H9 (cell line): ENCODE data around the gene PDE4B. TPM values are rescaled to one million over a fixed set of nuclear protein-coding genes. Genes with fewer than 3 reads are reported as not detected.

Source experiments
- DNase-seq: peaks from one replicate; pipeline ENCODE4 v3.0.0-alpha.2; 2017
- H2AFZ ChIP-seq: one replicate; pipeline ENCODE4 v1.6.1; 2013; ENCODE audit warnings: mild to moderate bottlenecking, low read length, control low read depth, moderate library complexity
- H2AK5ac ChIP-seq: 2 replicates; pipeline ENCODE4 v1.6.1; 2013; ENCODE audit warnings: low read length, control low read depth, mixed read lengths; ENCODE audit not compliant: insufficient read length
- H2BK120ac ChIP-seq: one replicate; pipeline ENCODE4 v1.6.1; 2013; ENCODE audit warnings: low read depth, mild to moderate bottlenecking, low read length, control low read depth, inconsistent platforms; ENCODE audit not compliant: poor library complexity, severe bottlenecking
- H2BK12ac ChIP-seq: 2 replicates; pipeline ENCODE4 v1.6.1; 2013; ENCODE audit warnings: low read length, control low read depth, mixed read lengths, low read depth; ENCODE audit not compliant: insufficient read length
- H2BK15ac ChIP-seq: 2 replicates; pipeline ENCODE4 v1.6.1; 2013; ENCODE audit warnings: low read depth, low read length, control low read depth
- H2BK20ac ChIP-seq: one replicate; pipeline ENCODE4 v1.6.1; 2013; ENCODE audit warnings: low read depth, mild to moderate bottlenecking, low read length, control low read depth, inconsistent platforms; ENCODE audit not compliant: poor library complexity, severe bottlenecking
- H2BK5ac ChIP-seq: 2 replicates; pipeline ENCODE4 v1.6.1; 2013; ENCODE audit warnings: low read length, control low read depth, mixed read lengths; ENCODE audit not compliant: insufficient read length
- H3K14ac ChIP-seq: 2 replicates; pipeline ENCODE4 v1.6.1; 2013; ENCODE audit warnings: low read length, control low read depth; ENCODE audit not compliant: insufficient read depth
- H3K18ac ChIP-seq: 2 replicates; pipeline ENCODE4 v1.6.1; 2013; ENCODE audit warnings: low read depth, mild to moderate bottlenecking, mixed read lengths, low read length, control low read depth; ENCODE audit not compliant: insufficient read length
- H3K23ac ChIP-seq: 2 replicates; pipeline ENCODE4 v1.6.1; 2013; ENCODE audit warnings: low read length, control low read depth, mixed read lengths, low read depth; ENCODE audit not compliant: insufficient read length
- H3K23me2 ChIP-seq: 2 replicates; pipeline ENCODE4 v1.6.1; 2013; ENCODE audit warnings: low read depth, mild to moderate bottlenecking, mixed read lengths, low read length, control low read depth; ENCODE audit not compliant: insufficient read length, poor library complexity, severe bottlenecking
- H3K27ac ChIP-seq: 2 replicates; pipeline ENCODE4 v1.5.1; 2013; ENCODE audit warnings: low read length, control low read depth, mixed read lengths, low read depth; ENCODE audit not compliant: insufficient read length
- H3K27me3 ChIP-seq: 2 replicates; pipeline ENCODE4 v1.6.1; 2013; ENCODE audit warnings: low read length, control low read depth, inconsistent platforms; ENCODE audit not compliant: insufficient read depth
- H3K4ac ChIP-seq: 2 replicates; pipeline ENCODE4 v1.6.1; 2013; ENCODE audit warnings: low read depth, mild to moderate bottlenecking, control low read depth, inconsistent platforms, low read length, moderate library complexity
- H3K4me1 ChIP-seq: 2 replicates; pipeline ENCODE4 v1.6.1; 2013; ENCODE audit warnings: low read length, control low read depth, inconsistent platforms; ENCODE audit not compliant: insufficient read depth
- H3K4me2 ChIP-seq: 2 replicates; pipeline ENCODE4 v1.6.1; 2013; ENCODE audit warnings: low read length, control low read depth, mixed read lengths; ENCODE audit not compliant: insufficient read length, insufficient read depth
- H3K56ac ChIP-seq: 2 replicates; pipeline ENCODE4 v1.6.1; 2013; ENCODE audit warnings: low read depth, mild to moderate bottlenecking, mixed read lengths, low read length, control low read depth; ENCODE audit not compliant: insufficient read length
- H3K79me1 ChIP-seq: 2 replicates; pipeline ENCODE4 v1.6.1; 2013; ENCODE audit warnings: low read depth, mild to moderate bottlenecking, moderate library complexity, low read length, control low read depth, inconsistent platforms; ENCODE audit not compliant: insufficient read depth, poor library complexity, severe bottlenecking
- H3K79me2 ChIP-seq: 2 replicates; pipeline ENCODE4 v1.6.1; 2013; ENCODE audit warnings: low read length, control low read depth, inconsistent platforms; ENCODE audit not compliant: insufficient read depth
- H3K9ac ChIP-seq: 2 replicates; pipeline ENCODE4 v1.6.1; 2013; ENCODE audit warnings: low read length, control low read depth, mixed read lengths; ENCODE audit not compliant: insufficient read length; ENCODE audit errors: extremely low read depth
- H3K9me3 ChIP-seq: one replicate; pipeline ENCODE4 v1.6.1; 2013; ENCODE audit warnings: low read depth, low read length, inconsistent platforms; ENCODE audit not compliant: control insufficient read depth
- H3T11ph ChIP-seq: one replicate; pipeline ENCODE4 v1.6.1; 2013; ENCODE audit warnings: mild to moderate bottlenecking, low read length, control low read depth, inconsistent platforms
- H4K20me1 ChIP-seq: one replicate; pipeline ENCODE4 v1.6.1; 2013; ENCODE audit not compliant: control insufficient read depth, insufficient read length, insufficient read depth
- H4K5ac ChIP-seq: 2 replicates; pipeline ENCODE4 v1.6.1; 2013; ENCODE audit warnings: low read depth, mild to moderate bottlenecking, mixed read lengths, low read length, control low read depth; ENCODE audit not compliant: insufficient read length
- H4K8ac ChIP-seq: replicated peaks from 2 replicates; pipeline ENCODE4 v1.6.1; 2013; ENCODE audit warnings: low read length, control low read depth, mixed read lengths, low read depth; ENCODE audit not compliant: insufficient read length
- H4K91ac ChIP-seq: 2 replicates; pipeline ENCODE4 v1.6.1; 2013; ENCODE audit warnings: low read depth, mild to moderate bottlenecking, moderate library complexity, mixed read lengths, low read length, control low read depth; ENCODE audit not compliant: insufficient read length
- H3K27ac Mint-ChIP-seq, 3 experiments: 2 replicates in 2 of 3; 3 replicates in 1 of 3; pipeline ENCODE4 v1.8.0; 2020 to 2021; ENCODE audit warnings: mixed read lengths in 3 of 3, mild to moderate bottlenecking in 1 of 3, moderate library complexity in 1 of 3
- H3K27me3 Mint-ChIP-seq: 2 replicates; pipeline ENCODE4 v1.8.0; 2021; ENCODE audit warnings: low read depth, mild to moderate bottlenecking, moderate library complexity, mixed read lengths
- H3K36me3 Mint-ChIP-seq, 3 experiments: 2 replicates in 2 of 3; 3 replicates in 1 of 3; pipeline ENCODE4 v1.8.0; 2020 to 2021; ENCODE audit warnings: low read depth in 3 of 3, mixed read lengths in 3 of 3; ENCODE audit not compliant: insufficient read depth in 1 of 3
- H3K4me1 Mint-ChIP-seq, 2 experiments: 2 replicates each; pipeline ENCODE4 v1.8.0; 2020; ENCODE audit warnings: mixed read lengths in 2 of 2
- H3K4me3 Mint-ChIP-seq, 2 experiments: 2 replicates in 1 of 2; 3 replicates in 1 of 2; pipeline ENCODE4 v1.8.0; 2020 to 2021; ENCODE audit warnings: mild to moderate bottlenecking in 2 of 2, mixed read lengths in 2 of 2, moderate library complexity in 1 of 2
- H3K9me3 Mint-ChIP-seq, 2 experiments: 2 replicates in 1 of 2; 3 replicates in 1 of 2; pipeline ENCODE4 v1.8.0; 2020; ENCODE audit warnings: mild to moderate bottlenecking in 2 of 2, mixed read lengths in 2 of 2, moderate library complexity in 1 of 2
- WGBS: extraction: QIAGEN DNeasy Blood & Tissue Kit; methylation state at CpG from one replicate; pipeline ENCODE4 v1.1.7; 2013; ENCODE audit warnings: missing lambda C conversion rate, low lambda C conversion rate, mixed read lengths; ENCODE audit not compliant: insufficient read length; ENCODE audit errors: extremely low coverage; 5-methylcytosine and 5-hydroxymethylcytosine counted together
- total RNA-seq: library from RNA; stranded (reverse); gene quantifications from 2 replicates; pipeline ENCODE4 v1.2.1, GENCODE V29; 2021
- TF ChIP-seq, protein P1 (sequence below): fragments of 200-600 bp; sonication (generic); conservative IDR thresholded peaks from 3 replicates; pipeline ENCODE4 v1.8.0; 2021; ENCODE audit warnings: antibody characterized with exemption, mild to moderate bottlenecking

PDE4B gene
- total RNA-seq, 1 experiment from 2014 or later: 19.8 TPM

DNA sequence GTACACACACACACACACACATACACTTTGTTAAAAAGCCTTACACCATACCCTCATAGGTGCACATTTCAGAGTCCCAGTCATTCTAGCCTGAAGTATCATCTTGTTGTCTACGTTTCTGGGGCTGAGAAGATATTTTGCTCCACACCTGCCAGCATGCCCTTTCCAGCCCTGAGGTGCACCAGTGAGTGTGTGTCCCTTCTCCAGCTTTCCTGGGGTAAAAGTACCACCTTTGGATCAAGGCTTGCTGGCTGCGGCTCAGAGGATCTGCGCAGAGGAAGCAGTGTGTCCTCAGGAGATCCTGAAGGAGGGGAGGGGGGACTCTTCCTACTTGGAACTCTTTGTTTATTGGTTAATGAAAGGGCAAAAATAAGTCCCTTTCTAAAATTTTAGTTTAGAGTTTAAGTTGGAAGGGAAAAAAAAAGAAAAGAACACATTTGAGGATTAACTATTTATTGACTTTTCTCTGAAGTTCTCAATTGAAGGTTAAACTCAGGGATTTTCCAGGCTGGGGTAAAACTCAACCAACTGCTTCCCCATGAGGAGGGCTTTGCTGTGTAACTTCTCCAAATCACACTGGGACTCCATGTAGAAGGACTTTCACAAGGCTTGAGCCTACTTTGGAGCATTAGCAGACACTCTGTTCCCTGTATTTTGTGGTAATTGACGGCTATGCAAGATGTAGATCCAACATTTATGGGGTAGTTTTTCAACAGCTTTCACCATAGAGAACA lies 540.9 kb downstream of the PDE4B start:
- H2AK5ac ChIP-seq: no peak overlapping the region
- H3K36me3 Mint-ChIP-seq: peaks cover 0 to 4% (median 2%) of the 10 kb centered on the region in 3 experiments; a peak in 2 of 7 replicates
- H2BK5ac ChIP-seq: no peak overlapping the region
- peaks cover 11% of the 10 kb centered on the region; the same call in 1 of the 2 replicates for H3K4me1 ChIP-seq
- H3K79me1 ChIP-seq: peaks cover 4% of the 10 kb centered on the region
- H3K14ac ChIP-seq: no peak overlapping the region
- DNase-seq: no peak
- no peak overlapping the region for H2BK12ac ChIP-seq
- H2BK120ac ChIP-seq: no peak overlapping the region
- H3K23me2 ChIP-seq: peaks cover 3% of the 10 kb centered on the region
- H3K4me1 Mint-ChIP-seq: peaks cover 54 to 61% of the 10 kb centered on the region in 2 experiments
- WGBS: no CpG with 5 or more reads among the region's 4 CpGs
- H3T11ph ChIP-seq: no peak overlapping the region
- no peak overlapping the region for H4K8ac ChIP-seq
- no peak overlapping the region for H3K4ac ChIP-seq
- H3K9me3 ChIP-seq: no peaks in the 10 kb centered on the region
- H3K27ac ChIP-seq: peak overlapping the region; percentile 7
- no peak overlapping the region for H2BK20ac ChIP-seq
- peak overlapping the region in 1 of 3 experiments; percentile 35; a peak in 4 of 7 replicates for H3K27ac Mint-ChIP-seq
- H4K20me1 ChIP-seq: no peaks in the 10 kb centered on the region
- H3K23ac ChIP-seq: no peak overlapping the region
- H4K5ac ChIP-seq: no peak overlapping the region
- H3K27me3 Mint-ChIP-seq: no peaks in the 10 kb centered on the region
- H2BK15ac ChIP-seq: no peak overlapping the region
- peak overlapping the region; percentile 53 for H3K9ac ChIP-seq
- H3K56ac ChIP-seq: no peak overlapping the region
- peaks cover 17% of the 10 kb centered on the region; the same call in 1 of the 2 replicates for H3K79me2 ChIP-seq
- H3K27me3 ChIP-seq: no peaks in the 10 kb centered on the region
- H3K9me3 Mint-ChIP-seq: no peaks in the 10 kb centered on the region
- peak overlapping the region; percentile 81 to 82 for H3K4me3 Mint-ChIP-seq
- TF ChIP-seq, protein P1, sequence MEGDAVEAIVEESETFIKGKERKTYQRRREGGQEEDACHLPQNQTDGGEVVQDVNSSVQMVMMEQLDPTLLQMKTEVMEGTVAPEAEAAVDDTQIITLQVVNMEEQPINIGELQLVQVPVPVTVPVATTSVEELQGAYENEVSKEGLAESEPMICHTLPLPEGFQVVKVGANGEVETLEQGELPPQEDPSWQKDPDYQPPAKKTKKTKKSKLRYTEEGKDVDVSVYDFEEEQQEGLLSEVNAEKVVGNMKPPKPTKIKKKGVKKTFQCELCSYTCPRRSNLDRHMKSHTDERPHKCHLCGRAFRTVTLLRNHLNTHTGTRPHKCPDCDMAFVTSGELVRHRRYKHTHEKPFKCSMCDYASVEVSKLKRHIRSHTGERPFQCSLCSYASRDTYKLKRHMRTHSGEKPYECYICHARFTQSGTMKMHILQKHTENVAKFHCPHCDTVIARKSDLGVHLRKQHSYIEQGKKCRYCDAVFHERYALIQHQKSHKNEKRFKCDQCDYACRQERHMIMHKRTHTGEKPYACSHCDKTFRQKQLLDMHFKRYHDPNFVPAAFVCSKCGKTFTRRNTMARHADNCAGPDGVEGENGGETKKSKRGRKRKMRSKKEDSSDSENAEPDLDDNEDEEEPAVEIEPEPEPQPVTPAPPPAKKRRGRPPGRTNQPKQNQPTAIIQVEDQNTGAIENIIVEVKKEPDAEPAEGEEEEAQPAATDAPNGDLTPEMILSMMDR: no peak
- H2AFZ ChIP-seq: no peak overlapping the region
- no peak overlapping the region for H4K91ac ChIP-seq
- H3K4me2 ChIP-seq: peak overlapping the region; percentile 58
- no peak overlapping the region for H3K18ac ChIP-seq
